ENCODE measurements around the gene ASTN1.

DNA sequence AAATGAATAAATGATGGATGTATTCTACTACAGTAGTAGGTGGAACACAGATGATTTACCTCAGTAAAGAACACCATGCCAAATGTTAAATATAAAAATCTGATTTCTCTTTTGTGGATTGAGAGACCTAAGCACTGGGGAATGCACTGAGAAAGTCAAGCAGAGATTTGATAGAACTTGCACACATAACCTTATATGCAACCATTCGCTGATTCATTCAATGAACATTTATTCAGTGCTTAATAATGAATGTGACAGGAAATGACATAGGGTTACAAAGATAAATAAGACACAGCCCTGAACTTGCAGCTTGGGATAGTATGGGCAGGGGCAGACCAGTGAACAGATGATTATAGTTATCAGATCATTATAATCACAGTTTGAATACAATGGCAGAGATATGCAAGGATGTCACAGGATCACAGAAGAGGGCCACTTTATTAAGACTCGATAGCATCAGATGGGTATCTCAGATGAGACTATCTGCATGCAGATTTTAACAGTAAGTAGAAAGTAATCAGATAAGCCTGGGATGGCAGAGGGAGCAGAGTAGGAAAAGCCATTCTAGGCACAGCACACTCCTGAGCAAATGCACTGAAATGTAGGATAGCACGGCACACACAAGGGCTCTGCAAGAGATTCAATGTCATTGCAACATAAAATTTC, 169.4 kb downstream of the ASTN1 start:
- TF ChIP-seq RFX5 (IDR thresholded peaks at IDR 0.05; ENCODE audit: low read length) (no peak), EP300 (IDR thresholded peaks at IDR 0.05; ENCODE audit: borderline replicate concordance in 1 of 2, low read depth in 1 of 2, low read length in 1 of 2) (0 out of 4 replicates have a peak, but pooled peaks of 1 of the 2 experiments have one; percentile 27), SMC3 (IDR thresholded peaks at IDR 0.05; ENCODE audit: low read depth, low read length) (no peak), JUND (IDR thresholded peaks at IDR 0.05) (no peak), EZH2phosphoT487 (IDR thresholded peaks at IDR 0.05; ENCODE audit: borderline replicate concordance, low read depth) (no peak)
- TF ChIP-seq, protein P1, sequence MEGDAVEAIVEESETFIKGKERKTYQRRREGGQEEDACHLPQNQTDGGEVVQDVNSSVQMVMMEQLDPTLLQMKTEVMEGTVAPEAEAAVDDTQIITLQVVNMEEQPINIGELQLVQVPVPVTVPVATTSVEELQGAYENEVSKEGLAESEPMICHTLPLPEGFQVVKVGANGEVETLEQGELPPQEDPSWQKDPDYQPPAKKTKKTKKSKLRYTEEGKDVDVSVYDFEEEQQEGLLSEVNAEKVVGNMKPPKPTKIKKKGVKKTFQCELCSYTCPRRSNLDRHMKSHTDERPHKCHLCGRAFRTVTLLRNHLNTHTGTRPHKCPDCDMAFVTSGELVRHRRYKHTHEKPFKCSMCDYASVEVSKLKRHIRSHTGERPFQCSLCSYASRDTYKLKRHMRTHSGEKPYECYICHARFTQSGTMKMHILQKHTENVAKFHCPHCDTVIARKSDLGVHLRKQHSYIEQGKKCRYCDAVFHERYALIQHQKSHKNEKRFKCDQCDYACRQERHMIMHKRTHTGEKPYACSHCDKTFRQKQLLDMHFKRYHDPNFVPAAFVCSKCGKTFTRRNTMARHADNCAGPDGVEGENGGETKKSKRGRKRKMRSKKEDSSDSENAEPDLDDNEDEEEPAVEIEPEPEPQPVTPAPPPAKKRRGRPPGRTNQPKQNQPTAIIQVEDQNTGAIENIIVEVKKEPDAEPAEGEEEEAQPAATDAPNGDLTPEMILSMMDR (IDR thresholded peaks at IDR 0.05), result no peak
- TF ChIP-seq, protein P2, sequence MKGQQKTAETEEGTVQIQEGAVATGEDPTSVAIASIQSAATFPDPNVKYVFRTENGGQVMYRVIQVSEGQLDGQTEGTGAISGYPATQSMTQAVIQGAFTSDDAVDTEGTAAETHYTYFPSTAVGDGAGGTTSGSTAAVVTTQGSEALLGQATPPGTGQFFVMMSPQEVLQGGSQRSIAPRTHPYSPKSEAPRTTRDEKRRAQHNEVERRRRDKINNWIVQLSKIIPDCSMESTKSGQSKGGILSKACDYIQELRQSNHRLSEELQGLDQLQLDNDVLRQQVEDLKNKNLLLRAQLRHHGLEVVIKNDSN (IDR thresholded peaks at IDR 0.05; ENCODE audit: borderline replicate concordance, low read depth), result no peak
- TF ChIP-seq, protein P3, sequence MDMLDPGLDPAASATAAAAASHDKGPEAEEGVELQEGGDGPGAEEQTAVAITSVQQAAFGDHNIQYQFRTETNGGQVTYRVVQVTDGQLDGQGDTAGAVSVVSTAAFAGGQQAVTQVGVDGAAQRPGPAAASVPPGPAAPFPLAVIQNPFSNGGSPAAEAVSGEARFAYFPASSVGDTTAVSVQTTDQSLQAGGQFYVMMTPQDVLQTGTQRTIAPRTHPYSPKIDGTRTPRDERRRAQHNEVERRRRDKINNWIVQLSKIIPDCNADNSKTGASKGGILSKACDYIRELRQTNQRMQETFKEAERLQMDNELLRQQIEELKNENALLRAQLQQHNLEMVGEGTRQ (IDR thresholded peaks at IDR 0.05; ENCODE audit: borderline replicate concordance, low read depth, low read length), result no peak
- TF ChIP-seq, protein P4, sequence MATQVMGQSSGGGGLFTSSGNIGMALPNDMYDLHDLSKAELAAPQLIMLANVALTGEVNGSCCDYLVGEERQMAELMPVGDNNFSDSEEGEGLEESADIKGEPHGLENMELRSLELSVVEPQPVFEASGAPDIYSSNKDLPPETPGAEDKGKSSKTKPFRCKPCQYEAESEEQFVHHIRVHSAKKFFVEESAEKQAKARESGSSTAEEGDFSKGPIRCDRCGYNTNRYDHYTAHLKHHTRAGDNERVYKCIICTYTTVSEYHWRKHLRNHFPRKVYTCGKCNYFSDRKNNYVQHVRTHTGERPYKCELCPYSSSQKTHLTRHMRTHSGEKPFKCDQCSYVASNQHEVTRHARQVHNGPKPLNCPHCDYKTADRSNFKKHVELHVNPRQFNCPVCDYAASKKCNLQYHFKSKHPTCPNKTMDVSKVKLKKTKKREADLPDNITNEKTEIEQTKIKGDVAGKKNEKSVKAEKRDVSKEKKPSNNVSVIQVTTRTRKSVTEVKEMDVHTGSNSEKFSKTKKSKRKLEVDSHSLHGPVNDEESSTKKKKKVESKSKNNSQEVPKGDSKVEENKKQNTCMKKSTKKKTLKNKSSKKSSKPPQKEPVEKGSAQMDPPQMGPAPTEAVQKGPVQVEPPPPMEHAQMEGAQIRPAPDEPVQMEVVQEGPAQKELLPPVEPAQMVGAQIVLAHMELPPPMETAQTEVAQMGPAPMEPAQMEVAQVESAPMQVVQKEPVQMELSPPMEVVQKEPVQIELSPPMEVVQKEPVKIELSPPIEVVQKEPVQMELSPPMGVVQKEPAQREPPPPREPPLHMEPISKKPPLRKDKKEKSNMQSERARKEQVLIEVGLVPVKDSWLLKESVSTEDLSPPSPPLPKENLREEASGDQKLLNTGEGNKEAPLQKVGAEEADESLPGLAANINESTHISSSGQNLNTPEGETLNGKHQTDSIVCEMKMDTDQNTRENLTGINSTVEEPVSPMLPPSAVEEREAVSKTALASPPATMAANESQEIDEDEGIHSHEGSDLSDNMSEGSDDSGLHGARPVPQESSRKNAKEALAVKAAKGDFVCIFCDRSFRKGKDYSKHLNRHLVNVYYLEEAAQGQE (IDR thresholded peaks at IDR 0.05; ENCODE audit: low read depth, low read length), result no peak
